ENCODE results near the gene CEP112. TPM values are rescaled to one million over a fixed set of nuclear protein-coding genes. Genes with fewer than 3 reads are reported as not detected.

The CEP112 gene
- total RNA-seq, 1 experiment from 2014 or later, result 9.5 TPM

DNA sequence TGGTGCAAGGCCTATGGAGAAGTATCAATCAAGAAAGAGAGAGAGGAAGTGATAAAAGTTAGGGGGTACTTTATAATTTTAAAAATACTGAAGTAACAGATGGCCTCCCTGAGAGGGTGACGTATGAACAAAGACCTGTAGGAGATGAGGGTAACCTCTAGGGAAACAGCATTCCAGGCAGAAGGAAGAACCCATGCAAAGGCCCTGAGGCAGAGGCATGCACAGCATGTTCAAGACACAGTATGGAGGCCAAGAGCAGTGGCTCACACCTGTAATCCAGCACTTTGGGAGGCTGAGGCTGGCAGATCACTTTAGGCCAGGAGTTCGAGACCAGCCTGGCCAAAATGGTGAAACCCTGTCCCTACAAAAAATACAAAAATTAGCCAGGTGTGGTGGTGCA, 437.9 kb downstream of the CEP112 start:
- Histone ChIP-seq H3K4me1 (ENCODE audit: control insufficient read depth, insufficient read depth, low read length) (no peaks in the 10 kb centered on the region), H3K27ac (ENCODE audit: low read length) (no peak overlapping the region), H3K9me3 (ENCODE audit: control insufficient read depth, insufficient read depth, low read depth, low read length) (no peaks in the 10 kb centered on the region), H3K27me3 (ENCODE audit: control insufficient read depth, insufficient read depth, low read length) (no peaks in the 10 kb centered on the region), H3K4me3 (ENCODE audit: low read depth in 2 of 2, low read length in 2 of 2) (no peak overlapping the region), H3K36me3 (ENCODE audit: control insufficient read depth, insufficient read depth, low read length) (no peaks in the 10 kb centered on the region)
- POLR2A ChIA-PET, result interaction anchor here (0.6 kb wide), 1 partner anchor 101 kb away, joined by 4 read pairs; no protein-coding TSS in a partner anchor
- TF ChIP-seq, protein P1, sequence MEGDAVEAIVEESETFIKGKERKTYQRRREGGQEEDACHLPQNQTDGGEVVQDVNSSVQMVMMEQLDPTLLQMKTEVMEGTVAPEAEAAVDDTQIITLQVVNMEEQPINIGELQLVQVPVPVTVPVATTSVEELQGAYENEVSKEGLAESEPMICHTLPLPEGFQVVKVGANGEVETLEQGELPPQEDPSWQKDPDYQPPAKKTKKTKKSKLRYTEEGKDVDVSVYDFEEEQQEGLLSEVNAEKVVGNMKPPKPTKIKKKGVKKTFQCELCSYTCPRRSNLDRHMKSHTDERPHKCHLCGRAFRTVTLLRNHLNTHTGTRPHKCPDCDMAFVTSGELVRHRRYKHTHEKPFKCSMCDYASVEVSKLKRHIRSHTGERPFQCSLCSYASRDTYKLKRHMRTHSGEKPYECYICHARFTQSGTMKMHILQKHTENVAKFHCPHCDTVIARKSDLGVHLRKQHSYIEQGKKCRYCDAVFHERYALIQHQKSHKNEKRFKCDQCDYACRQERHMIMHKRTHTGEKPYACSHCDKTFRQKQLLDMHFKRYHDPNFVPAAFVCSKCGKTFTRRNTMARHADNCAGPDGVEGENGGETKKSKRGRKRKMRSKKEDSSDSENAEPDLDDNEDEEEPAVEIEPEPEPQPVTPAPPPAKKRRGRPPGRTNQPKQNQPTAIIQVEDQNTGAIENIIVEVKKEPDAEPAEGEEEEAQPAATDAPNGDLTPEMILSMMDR (IDR thresholded peaks at IDR 0.05), result no peak
- no peak for TF ChIP-seq SIN3A (IDR thresholded peaks at IDR 0.05; ENCODE audit: borderline replicate concordance, insufficient read depth, low read depth, low read length)
- no peak for TF ChIP-seq TCF7L2 (IDR thresholded peaks at IDR 0.05; ENCODE audit: low read depth, low read length)
- TF ChIP-seq, protein P2, sequence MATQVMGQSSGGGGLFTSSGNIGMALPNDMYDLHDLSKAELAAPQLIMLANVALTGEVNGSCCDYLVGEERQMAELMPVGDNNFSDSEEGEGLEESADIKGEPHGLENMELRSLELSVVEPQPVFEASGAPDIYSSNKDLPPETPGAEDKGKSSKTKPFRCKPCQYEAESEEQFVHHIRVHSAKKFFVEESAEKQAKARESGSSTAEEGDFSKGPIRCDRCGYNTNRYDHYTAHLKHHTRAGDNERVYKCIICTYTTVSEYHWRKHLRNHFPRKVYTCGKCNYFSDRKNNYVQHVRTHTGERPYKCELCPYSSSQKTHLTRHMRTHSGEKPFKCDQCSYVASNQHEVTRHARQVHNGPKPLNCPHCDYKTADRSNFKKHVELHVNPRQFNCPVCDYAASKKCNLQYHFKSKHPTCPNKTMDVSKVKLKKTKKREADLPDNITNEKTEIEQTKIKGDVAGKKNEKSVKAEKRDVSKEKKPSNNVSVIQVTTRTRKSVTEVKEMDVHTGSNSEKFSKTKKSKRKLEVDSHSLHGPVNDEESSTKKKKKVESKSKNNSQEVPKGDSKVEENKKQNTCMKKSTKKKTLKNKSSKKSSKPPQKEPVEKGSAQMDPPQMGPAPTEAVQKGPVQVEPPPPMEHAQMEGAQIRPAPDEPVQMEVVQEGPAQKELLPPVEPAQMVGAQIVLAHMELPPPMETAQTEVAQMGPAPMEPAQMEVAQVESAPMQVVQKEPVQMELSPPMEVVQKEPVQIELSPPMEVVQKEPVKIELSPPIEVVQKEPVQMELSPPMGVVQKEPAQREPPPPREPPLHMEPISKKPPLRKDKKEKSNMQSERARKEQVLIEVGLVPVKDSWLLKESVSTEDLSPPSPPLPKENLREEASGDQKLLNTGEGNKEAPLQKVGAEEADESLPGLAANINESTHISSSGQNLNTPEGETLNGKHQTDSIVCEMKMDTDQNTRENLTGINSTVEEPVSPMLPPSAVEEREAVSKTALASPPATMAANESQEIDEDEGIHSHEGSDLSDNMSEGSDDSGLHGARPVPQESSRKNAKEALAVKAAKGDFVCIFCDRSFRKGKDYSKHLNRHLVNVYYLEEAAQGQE (IDR thresholded peaks at IDR 0.05; ENCODE audit: insufficient read depth in 1 of 2, low read depth in 2 of 2, low read length in 1 of 2), result no peak
- TF ChIP-seq POLR2AphosphoS5 (IDR thresholded peaks at IDR 0.05; ENCODE audit: low read depth, low read length), result no peak
- ATAC-seq (no peak), DNase-seq (ENCODE audit: low read depth, low spot score) (no peak)
- in situ Hi-C loops (cut with HindIII; ENCODE audit: low pct_unique_long_range_greater_than_20kb, low sequenced_read_pairs) (no loop called here), intact Hi-C loops (cut with micrococcal nuclease; ENCODE audit: unreplicated experiment) (no loop called here)
- no TSS peak for BruUV-seq (replicated peaks)
- CTCF ChIA-PET, result no interaction called here

DNA sequence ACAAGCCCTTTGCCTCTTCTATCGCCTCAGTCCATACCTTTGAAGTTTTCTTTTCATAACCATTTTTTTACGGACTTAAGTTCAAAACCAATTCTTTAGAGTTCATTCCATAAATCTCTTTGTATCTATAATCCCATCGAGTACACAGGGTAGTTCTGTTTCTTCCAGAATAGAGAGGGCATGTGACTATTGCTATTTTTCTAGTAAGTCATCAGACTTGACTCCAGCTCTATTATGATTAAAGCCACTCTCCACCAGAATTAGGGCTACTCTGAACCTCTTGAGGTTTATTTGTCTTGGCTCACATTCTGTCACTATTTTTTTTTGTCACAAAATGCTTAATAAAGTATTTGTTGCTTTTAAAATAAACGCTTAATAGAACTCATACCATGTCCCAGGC, 438.6 kb downstream of the CEP112 start:
- Histone ChIP-seq H3K9me3 (ENCODE audit: control insufficient read depth, insufficient read depth, low read depth, low read length) (no peaks in the 10 kb centered on the region), H3K36me3 (ENCODE audit: control insufficient read depth, insufficient read depth, low read length) (no peaks in the 10 kb centered on the region), H3K4me1 (ENCODE audit: control insufficient read depth, insufficient read depth, low read length) (no peaks in the 10 kb centered on the region), H3K4me3 (ENCODE audit: low read depth in 2 of 2, low read length in 2 of 2) (no peak overlapping the region), H3K27ac (ENCODE audit: low read length) (no peak overlapping the region), H3K27me3 (ENCODE audit: control insufficient read depth, insufficient read depth, low read length) (no peaks in the 10 kb centered on the region)
- DNase-seq (ENCODE audit: low read depth, low spot score) (no peak), ATAC-seq (no peak)
- BruUV-seq (replicated peaks), result no TSS peak
- POLR2A ChIA-PET, result no interaction called here
- CTCF ChIA-PET, result no interaction called here
- in situ Hi-C loops (cut with HindIII; ENCODE audit: low pct_unique_long_range_greater_than_20kb, low sequenced_read_pairs), result no loop called here
- intact Hi-C loops (cut with micrococcal nuclease; ENCODE audit: unreplicated experiment), result no loop called here
- TF ChIP-seq SIN3A (IDR thresholded peaks at IDR 0.05; ENCODE audit: borderline replicate concordance, insufficient read depth, low read depth, low read length), result no peak
- TF ChIP-seq POLR2AphosphoS5 (IDR thresholded peaks at IDR 0.05; ENCODE audit: low read depth, low read length), result no peak
- TF ChIP-seq, protein P1 (IDR thresholded peaks at IDR 0.05), result no peak
- TF ChIP-seq, protein P2 (IDR thresholded peaks at IDR 0.05; ENCODE audit: insufficient read depth in 1 of 2, low read depth in 2 of 2, low read length in 1 of 2), result no peak
- no peak for TF ChIP-seq TCF7L2 (IDR thresholded peaks at IDR 0.05; ENCODE audit: low read depth, low read length)
